Peyer's patch (tissue), 4 donors: ENCODE data around the gene ALDH4A1. TPM values are rescaled to one million over a fixed set of nuclear protein-coding genes. Genes with fewer than 3 reads are reported as not detected.

Experiments used
- DNase-seq, 3 donors: peaks; one replicate each; pipeline ENCODE4 v3.0.0-alpha.2; 2017 to 2019
- H3K27ac ChIP-seq, 4 donors: fragments of 200-600 bp; sonication (generic); one replicate each; pipeline ENCODE4 v1.5.1; 2016 to 2019
- H3K27me3 ChIP-seq, 2 donors: fragments of 200-600 bp; sonication (generic); one replicate each; pipeline ENCODE4 v1.5.1; 2019
- H3K36me3 ChIP-seq, 3 donors: fragments of 200-600 bp; sonication (generic); one replicate each; pipeline ENCODE4 v1.5.1; 2016 to 2019
- H3K4me1 ChIP-seq, 4 donors: fragments of 200-600 bp; sonication (generic); one replicate each; pipeline ENCODE4 v1.5.1; 2016 to 2019
- H3K4me3 ChIP-seq, 4 donors: fragments of 200-600 bp; sonication (generic); 1 replicate in 3 of 4; 2 replicates in 1 of 4; pipeline ENCODE4 v1.5.1; 2016 to 2019; ENCODE audit warnings: mild to moderate bottlenecking in 1 of 4
- H3K9me3 ChIP-seq, 4 donors: fragments of 200-600 bp; sonication (generic); one replicate each; pipeline ENCODE4 v1.5.1; 2016 to 2019; ENCODE audit warnings: mild to moderate bottlenecking in 1 of 4
- POLR2A ChIP-seq, 2 donors: fragments of 450-650 bp; IDR thresholded peaks; one replicate each; pipeline ENCODE4 v1.5.1; 2017; ENCODE audit warnings: antibody characterized with exemption in 2 of 2, mild to moderate bottlenecking in 2 of 2, moderate library complexity in 2 of 2
- total RNA-seq, 4 donors: library from RNA; depleted of rRNA; stranded (reverse); fragments of >200 nt; gene quantifications; one replicate each; pipeline ENCODE4 v1.1.0, GENCODE V29; 2016
- TF ChIP-seq, protein P1 (sequence below), 6 experiments: fragments of 450-650 bp in 4 of 6; fragments of 200-600 bp in 2 of 6; sonication (generic) in 1 of 6; IDR thresholded peaks; one replicate each; pipeline ENCODE4 v1.5.1; 2017 to 2019; ENCODE audit warnings: antibody characterized with exemption in 6 of 6, mild to moderate bottlenecking in 3 of 6, moderate library complexity in 1 of 6

ALDH4A1 gene
- total RNA-seq, 4 donors from 2014 or later: 2.8 to 5.8 (median 4.1) TPM

DNA sequence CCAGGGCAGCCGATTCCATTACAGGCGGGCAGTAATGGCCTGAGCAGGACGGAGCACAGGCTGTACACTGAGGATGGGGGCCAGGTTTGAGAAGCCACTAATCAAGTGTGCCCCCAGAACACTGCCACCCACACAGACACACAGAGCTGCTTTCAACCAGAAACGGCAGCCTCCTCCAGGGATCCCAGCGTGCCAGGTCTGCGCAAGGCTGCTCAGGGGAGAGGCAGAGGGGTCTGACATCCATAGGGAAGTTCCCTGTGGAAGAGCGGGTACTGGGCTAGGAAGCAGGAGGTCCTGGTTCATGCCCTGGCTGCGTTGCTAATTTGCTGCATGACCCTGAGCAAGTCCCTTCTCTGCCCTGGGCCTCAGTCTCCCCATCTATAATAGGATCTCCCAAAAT is 26.1 kb upstream of the ALDH4A1 start:
- H3K9me3 ChIP-seq: no peaks in the 10 kb centered on the region
- no peaks in the 10 kb centered on the region for H3K36me3 ChIP-seq
- peak overlapping the region in 3 of 4 donors; percentile 65 to 87 (median 85) for H3K27ac ChIP-seq
- H3K4me3 ChIP-seq: no peak overlapping the region
- no peaks in the 10 kb centered on the region for H3K27me3 ChIP-seq
- no peak for DNase-seq
- TF ChIP-seq POLR2A (IDR thresholded peaks at IDR 0.05): no peak
- TF ChIP-seq, protein P1, sequence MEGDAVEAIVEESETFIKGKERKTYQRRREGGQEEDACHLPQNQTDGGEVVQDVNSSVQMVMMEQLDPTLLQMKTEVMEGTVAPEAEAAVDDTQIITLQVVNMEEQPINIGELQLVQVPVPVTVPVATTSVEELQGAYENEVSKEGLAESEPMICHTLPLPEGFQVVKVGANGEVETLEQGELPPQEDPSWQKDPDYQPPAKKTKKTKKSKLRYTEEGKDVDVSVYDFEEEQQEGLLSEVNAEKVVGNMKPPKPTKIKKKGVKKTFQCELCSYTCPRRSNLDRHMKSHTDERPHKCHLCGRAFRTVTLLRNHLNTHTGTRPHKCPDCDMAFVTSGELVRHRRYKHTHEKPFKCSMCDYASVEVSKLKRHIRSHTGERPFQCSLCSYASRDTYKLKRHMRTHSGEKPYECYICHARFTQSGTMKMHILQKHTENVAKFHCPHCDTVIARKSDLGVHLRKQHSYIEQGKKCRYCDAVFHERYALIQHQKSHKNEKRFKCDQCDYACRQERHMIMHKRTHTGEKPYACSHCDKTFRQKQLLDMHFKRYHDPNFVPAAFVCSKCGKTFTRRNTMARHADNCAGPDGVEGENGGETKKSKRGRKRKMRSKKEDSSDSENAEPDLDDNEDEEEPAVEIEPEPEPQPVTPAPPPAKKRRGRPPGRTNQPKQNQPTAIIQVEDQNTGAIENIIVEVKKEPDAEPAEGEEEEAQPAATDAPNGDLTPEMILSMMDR (IDR thresholded peaks at IDR 0.05): no peak
- H3K4me1 ChIP-seq: peaks cover 0 to 43% (median 26%) of the 10 kb centered on the region in 4 donors

DNA sequence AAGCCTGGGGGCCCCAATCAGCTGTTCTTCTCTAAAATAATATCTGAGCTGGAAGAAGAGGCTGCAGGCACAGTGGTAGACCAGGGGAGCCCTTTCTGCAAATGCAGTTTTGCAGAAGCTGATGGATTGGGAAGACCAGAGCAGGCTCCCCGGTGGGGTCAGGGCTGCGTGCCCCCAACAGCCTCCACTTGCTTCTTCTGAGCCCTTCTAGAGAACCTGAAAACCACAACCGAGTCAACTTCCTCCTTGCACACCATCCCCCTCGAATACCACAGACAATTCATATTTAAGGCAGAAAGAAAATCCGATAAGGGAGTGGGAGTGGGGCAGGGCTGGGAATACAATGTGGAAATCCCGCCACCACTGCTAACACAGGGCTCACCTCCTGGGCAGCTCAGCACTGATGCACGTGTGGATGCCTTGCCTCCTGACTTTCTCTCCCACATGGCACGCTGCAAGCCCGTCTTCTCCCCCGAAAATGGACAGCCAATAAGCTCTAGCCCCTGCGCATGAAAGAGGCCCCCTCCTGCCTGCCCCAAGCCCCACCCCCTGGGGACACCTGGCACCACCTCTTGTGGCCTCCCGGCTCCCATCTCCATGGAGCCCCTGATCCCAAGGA is 25.4 kb upstream of the ALDH4A1 start:
- H3K4me3 ChIP-seq: peak overlapping the region in 3 of 4 donors; percentile 9 to 31 (median 23)
- peak overlapping the region; percentile 65 to 87 (median 86) for H3K27ac ChIP-seq
- TF ChIP-seq POLR2A (IDR thresholded peaks at IDR 0.05): no peak
- TF ChIP-seq, protein P1 (IDR thresholded peaks at IDR 0.05): no peak
- no peaks in the 10 kb centered on the region for H3K27me3 ChIP-seq
- peak in 2 of 3 donors; percentile 65 to 66 for DNase-seq
- H3K36me3 ChIP-seq: no peaks in the 10 kb centered on the region
- peaks cover 0 to 46% (median 26%) of the 10 kb centered on the region in 4 donors for H3K4me1 ChIP-seq
- no peaks in the 10 kb centered on the region for H3K9me3 ChIP-seq

DNA sequence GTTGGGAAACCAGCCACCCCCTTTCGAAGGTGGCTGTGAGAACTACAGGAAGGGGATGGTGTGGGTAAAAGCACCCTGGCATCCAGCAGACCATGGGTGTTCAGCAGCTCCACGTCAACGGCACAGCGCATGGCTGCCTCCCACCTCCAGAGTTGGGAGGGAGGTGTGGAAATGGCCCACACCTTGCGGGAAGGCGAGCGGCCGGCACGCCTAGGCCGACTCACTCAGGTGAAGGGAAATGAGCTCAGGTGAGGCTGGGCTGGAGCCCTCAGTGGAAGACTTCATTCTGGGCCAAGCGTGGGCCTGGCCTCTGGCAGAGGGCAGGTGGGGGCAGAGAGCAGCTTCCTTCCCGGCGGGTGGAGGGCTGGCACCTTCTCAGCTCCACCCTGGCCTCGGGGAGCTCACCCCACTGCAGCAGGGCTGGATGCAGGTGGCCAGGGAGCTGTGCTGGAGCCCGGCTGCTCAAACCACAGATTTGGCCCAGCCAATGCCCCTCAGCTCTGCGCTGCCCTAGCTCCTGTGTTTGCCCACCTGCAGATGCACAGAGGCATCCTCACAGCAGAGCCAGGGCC is 24.8 kb upstream of the ALDH4A1 start:
- peak overlapping the region; percentile 65 to 87 (median 86) for H3K27ac ChIP-seq
- H3K36me3 ChIP-seq: no peaks in the 10 kb centered on the region
- H3K4me1 ChIP-seq: peaks cover 0 to 45% (median 26%) of the 10 kb centered on the region in 4 donors
- H3K27me3 ChIP-seq: no peaks in the 10 kb centered on the region
- H3K4me3 ChIP-seq: peak overlapping the region; percentile 9 to 31 (median 26)
- DNase-seq: peak in 2 of 3 donors; percentile 58 to 65
- TF ChIP-seq, protein P1 (IDR thresholded peaks at IDR 0.05): no peak
- TF ChIP-seq POLR2A (IDR thresholded peaks at IDR 0.05): no peak
- no peaks in the 10 kb centered on the region for H3K9me3 ChIP-seq

DNA sequence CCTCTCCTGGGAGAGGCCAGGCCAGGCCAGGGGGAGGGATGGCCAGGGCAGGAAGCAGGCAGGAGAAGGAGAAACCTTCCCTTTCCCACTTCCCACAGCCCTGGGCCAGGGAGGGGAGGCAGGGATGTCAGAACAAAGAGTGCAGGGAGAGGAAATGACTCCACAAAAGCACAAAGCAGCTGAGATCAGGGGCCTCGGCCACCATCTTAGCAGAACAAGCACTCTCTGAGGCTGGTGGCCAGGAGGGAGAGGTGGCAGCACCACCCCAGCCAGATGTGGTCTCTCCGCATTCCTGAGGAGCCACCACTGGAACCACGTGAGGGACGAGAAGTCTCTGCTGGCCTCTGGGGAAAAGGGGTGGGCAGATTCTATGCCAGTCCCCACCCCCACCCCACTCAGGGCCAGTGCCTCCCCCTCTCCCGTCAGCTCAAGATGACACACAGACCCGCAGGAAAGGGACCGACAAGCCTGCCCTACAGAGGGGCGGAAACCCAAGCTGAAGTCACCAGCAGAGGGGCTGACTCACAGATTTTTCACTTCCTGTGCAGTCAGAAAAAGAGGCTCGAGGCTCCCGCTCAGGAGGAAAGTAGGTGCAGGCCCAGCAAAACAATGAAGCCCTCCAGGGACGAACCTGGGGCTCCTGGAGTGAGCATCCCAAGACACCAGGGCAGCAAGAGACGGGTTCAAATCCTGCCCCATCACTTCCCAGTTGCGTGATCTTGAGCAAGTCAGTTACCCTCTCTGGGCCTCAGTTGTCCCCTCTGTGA is 24.1 kb upstream of the ALDH4A1 start:
- Histone ChIP-seq H3K4me3 (peak overlapping the region; percentile 9 to 31 (median 26)), H3K4me1 (peaks cover 0 to 51% (median 23%) of the 10 kb centered on the region in 4 donors), H3K27me3 (no peaks in the 10 kb centered on the region), H3K9me3 (no peaks in the 10 kb centered on the region), H3K27ac (peak overlapping the region; percentile 65 to 87 (median 86)), H3K36me3 (no peaks in the 10 kb centered on the region)
- TF ChIP-seq POLR2A (IDR thresholded peaks at IDR 0.05): no peak
- TF ChIP-seq, protein P1 (IDR thresholded peaks at IDR 0.05): peak in 1 of 6 experiments; percentile 9
- peak in 2 of 3 donors; percentile 82 to 89 for DNase-seq

- Histone ChIP-seq H3K9me3 (no peaks in the 10 kb centered on the region), H3K27me3 (no peaks in the 10 kb centered on the region), H3K4me3 (no peak overlapping the region), H3K4me1 (peaks cover 0 to 57% (median 22%) of the 10 kb centered on the region in 4 donors), H3K36me3 (peaks cover 0 to 3% (median 0%) of the 10 kb centered on the region in 3 donors), H3K27ac (no peak overlapping the region)
- DNase-seq: no peak
- TF ChIP-seq, protein P1 (IDR thresholded peaks at IDR 0.05): no peak
- TF ChIP-seq POLR2A (IDR thresholded peaks at IDR 0.05): no peak
Measured at GRCh38 chr1:18925279-18925678, 22.9 kb upstream of the ALDH4A1 start.
